Fibroblast of skin of left biceps (primary cell): ENCODE data around the gene PLA2G4D.
A peak's percentile ranks its signal among the peaks of the same experiment; 100 is the strongest.

Experiments
- DNase-seq, 2 experiments: peaks; one replicate each; pipeline ENCODE4 v3.0.0-alpha.2; 2013; ENCODE audit warnings: low read depth in 2 of 2

PLA2G4D gene, protein sequence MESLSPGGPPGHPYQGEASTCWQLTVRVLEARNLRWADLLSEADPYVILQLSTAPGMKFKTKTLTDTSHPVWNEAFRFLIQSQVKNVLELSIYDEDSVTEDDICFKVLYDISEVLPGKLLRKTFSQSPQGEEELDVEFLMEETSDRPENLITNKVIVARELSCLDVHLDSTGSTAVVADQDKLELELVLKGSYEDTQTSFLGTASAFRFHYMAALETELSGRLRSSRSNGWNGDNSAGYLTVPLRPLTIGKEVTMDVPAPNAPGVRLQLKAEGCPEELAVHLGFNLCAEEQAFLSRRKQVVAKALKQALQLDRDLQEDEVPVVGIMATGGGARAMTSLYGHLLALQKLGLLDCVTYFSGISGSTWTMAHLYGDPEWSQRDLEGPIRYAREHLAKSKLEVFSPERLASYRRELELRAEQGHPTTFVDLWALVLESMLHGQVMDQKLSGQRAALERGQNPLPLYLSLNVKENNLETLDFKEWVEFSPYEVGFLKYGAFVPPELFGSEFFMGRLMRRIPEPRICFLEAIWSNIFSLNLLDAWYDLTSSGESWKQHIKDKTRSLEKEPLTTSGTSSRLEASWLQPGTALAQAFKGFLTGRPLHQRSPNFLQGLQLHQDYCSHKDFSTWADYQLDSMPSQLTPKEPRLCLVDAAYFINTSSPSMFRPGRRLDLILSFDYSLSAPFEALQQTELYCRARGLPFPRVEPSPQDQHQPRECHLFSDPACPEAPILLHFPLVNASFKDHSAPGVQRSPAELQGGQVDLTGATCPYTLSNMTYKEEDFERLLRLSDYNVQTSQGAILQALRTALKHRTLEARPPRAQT

DNA sequence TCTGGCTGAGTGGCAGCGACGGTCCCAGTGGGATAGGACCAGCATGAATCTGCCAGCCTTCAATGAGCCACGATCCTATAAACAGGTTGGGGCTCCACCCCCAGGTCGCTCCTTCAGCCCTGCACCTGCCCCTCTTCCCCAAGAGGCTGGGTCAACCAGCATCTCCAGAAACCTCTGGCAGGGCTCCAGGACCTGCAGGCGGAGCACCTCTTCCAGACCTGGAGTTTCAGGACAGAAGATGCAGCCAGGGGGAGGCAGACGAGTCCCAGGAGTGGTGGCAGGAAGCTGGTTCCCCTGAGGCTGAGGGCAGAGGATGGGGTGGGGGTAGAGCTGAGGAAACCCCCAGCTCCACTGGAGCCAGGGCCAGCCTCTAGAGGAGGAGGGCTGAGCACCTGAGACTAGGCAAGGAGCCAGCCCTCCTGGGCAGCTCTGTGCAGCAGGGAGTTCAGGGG is at the start of gene PLA2G4D:
Gene PLA2G4D (minus strand): TSS at position 51 of the 452 bp plus-strand sequence. CDS start 103 bp downstream, outside the sequence.
- DNase-seq, result no peak

DNA sequence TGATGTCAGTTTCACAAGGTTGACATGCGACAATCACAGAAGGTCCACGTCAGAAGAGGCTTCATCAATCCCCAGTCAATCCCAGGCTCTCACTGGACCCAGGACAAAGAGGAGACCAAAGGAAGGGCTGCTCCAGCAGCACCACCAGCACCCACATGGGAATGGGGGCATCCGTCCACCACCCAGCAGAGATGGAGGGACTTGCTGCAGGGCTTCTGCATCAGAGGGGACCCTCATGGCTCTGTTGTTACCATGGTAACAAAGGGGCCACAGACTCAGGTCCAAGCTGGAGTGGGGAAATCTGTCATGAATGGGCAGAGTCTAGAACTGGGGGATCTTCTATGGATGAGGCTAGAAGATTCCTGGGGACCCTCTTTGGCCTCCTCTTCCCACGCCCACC is 49.0 kb upstream of the PLA2G4D start:
- no peak for DNase-seq

DNA sequence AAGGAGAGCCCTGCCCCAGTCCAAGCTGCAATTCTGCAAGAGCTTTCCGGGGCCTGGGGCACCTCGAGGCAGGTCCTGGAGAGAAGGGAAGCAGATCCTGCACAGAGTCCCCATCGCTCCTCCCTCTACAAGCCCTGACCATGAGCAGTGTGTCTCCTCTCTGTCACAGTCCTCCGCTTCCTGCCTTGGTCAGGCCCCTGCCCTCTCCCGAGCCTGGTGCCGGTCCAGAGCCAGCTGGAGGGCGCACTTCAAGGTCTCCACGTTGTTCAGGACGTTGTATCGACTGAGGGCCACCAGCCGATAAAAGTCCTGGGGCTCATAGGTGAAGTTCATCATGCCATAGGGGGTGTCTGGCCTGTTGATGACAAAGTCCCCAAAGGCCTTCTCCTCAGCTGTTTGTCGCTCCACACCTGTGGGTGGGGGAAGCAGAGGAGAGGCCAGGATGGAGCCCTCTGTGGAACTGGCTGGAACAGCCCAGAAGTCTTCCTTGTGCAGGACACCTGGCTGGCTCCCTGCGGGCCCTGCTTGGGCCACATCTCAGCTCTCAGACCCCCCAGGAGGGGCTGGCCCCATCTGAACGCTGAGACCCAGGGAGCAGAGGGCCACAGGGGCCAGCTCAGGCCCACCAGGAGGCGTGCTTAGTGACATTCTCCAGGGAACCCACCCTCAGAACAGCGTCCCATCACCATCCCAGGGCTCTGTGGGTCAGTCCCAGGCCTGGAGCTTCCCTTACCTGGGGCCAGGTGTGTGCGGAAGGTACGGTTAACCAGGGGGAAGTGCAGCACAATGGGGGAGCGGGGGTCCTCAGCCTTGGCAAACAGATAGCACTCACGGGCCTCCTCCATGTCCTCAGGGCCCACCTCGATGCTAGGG is 47.7 kb upstream of the PLA2G4D start:
- no peak for DNase-seq

DNA sequence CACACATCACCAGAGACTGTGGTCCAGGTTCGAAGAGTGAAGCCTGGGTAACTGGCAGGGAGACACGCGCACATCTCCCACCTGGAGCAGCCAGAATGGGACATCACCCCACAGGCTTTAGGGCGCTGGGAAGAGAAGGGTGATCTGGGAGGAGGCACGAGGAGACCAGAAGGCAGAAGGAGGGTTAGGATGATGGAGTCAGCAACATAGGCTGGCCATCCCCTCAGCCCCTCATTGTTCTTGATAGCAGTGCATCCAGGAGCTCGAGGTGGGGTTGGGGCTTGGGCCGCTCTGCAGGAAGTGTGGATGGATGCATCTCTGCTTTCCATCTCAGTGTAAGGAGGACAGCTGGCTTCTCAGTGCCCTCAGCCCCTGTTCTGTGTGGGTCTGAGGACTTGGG is 46.9 kb upstream of the PLA2G4D start:
- DNase-seq, result no peak

DNA sequence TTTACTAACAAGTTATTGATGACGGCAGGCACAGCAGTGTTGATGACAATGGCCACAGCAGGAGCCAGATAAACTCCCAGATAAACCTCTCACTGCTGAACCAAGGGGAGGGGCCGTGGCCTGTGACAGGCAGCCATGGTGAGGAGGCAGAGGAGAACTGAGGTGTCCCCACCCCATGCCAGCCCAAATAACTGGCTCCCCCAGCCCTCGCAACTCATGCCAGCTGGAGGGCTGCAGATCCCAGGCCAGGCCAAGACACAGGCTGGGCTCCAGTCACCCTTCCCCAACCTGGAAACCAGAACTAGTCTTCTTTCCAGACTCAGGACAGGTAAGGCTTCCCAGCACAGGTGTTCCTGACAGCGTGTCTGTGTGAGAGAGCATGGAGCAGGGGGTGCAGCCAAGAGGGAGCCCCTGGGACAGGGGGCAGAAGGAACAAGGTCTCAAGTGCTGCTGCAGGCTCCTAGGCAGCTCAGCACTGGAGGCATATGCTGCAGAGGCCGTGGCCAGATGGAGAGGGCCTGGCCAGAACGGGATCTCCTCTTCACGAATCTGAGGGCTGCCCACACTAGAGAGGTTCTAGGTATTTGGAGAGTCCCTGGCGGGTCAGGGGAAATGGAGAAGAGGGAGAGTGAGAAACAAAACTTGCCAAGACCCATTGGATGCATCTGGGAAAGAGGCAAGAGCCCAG is 46.2 kb upstream of the PLA2G4D start:
- no peak for DNase-seq

DNA sequence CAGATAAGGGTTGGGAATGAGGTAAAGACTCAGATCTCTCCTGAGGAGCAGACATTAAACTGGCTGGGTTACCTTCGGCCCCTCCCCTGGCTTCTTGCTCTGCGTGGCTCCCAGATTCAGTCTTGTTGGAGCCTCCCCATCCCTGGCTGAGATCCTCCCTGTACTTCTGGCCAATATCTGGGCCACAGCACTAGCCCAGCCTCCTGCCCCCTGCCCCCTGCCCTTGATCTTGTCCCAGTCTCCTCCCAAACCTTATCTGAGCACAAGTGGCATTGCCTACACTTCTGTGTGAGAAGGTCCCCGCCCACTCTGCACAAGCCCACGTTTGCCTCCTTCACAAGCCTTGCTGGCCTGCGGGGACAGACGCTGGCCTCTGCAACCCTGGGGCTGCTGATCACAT is 45.2 kb upstream of the PLA2G4D start:
- DNase-seq, result no peak

DNA sequence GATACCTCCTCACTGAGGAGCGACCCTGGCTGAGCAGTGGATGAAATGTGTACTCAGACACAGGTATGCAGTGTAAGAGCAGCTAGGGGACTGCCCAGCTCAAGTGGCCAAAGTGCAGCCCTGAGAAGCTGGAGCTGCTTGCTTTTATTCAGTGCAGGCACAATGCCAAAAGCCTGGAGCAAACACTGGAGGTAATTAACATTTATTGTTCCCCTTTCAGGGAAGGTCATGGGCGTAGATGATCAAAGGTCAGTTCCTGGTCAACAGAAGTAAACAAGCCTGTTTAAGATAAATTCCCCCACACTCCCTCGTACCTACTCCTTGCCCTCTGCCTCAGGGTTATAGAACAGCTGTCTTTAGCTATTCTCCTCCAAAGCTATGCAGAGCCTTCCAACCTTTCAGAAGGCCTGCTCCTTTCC is 44.6 kb upstream of the PLA2G4D start:
- no peak for DNase-seq

DNA sequence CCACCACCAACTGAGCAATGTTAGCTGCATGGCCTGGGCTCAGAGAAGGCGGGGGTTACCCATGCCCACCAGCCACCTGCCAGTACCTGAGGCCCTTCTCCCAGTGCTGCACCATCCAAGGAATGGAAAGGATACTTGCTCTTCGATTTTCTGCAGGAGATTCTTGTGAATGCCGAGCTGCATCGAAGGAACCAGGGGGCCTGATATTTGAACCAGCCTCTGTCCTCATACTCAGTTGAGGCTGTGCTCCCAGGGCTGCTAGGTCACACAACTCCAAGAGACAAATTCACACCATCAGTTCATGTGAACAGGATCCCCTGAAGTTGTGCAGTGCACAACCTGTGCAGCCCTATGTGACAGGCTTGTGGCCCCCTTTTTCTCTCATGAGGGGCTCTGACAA is 44.0 kb upstream of the PLA2G4D start:
- DNase-seq, result no peak

DNA sequence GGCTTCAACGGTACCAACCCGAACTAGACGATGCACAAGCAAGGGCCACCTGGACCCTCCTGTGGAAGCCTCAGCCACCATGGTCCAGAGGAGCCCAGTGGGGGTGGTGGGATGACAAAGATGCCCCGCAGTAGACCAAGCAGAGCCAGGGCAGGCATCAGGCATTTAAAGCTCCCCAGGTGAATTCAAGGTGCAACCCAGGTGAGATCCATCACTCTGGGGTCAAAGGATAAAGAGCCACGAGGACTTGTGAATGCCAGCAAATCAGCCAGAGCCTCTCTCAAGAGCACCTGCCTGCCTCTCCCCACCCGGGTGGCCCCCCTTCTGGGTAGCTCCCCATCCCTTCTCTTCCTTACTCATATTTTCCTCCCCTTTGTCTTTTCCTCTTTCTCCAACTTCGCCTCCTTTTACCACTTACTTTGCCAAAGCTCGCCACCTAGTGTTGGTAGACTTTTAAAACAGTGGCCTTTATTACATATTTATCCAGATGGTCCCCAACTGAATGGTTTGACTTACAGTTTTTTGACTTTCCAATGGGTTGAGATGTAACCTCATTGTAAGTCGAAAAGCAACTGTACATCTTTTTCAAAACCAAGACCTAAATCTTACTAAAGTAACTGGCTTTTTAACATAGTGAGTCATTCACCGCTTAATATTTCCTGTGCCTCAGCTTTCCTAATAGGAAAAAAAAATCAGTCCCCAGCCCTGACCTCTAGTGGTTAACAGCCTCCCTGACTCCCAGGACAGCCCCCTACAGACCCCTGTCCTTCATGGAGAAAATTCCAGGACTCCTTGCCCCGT is 43.3 kb upstream of the PLA2G4D start:
- DNase-seq, result peak; percentile 17 to 19

DNA sequence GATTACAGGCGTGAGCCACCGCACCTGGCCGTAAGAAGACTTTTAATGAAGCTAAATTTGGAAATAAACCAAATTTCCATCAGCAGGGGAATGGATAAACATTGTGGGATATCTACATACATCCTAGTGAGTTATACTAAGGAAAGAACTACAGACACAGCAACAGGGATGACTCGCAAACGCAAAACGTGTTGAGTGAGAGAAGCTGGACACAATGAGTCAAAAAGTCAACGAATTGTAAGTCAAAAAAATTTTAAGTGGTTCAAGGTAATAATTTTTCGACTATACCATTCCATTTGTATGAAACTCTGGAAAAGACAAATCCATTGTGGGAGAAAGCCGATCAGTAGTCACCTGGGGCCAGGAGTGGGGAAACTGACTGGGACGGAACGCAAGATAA is 42.2 kb upstream of the PLA2G4D start:
- DNase-seq, result no peak

DNA sequence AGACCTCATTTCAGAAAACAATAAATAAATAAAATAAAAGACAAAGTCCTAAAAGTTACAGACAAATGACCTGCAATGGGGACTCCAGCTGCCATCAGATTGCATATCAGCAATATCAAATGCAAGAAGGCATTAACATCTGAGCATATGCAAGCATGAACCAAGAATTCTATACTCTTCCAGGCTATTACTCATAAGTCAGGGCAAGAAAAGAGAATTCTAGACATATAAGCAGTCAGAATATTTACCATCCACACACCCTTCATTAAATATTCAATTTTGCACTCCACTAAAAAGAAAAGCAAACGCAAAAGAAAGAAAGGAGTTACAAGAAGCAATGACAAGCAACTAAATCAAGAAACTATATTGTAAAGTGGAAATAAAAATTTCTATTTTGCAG is 41.0 kb upstream of the PLA2G4D start:
- DNase-seq, result no peak

DNA sequence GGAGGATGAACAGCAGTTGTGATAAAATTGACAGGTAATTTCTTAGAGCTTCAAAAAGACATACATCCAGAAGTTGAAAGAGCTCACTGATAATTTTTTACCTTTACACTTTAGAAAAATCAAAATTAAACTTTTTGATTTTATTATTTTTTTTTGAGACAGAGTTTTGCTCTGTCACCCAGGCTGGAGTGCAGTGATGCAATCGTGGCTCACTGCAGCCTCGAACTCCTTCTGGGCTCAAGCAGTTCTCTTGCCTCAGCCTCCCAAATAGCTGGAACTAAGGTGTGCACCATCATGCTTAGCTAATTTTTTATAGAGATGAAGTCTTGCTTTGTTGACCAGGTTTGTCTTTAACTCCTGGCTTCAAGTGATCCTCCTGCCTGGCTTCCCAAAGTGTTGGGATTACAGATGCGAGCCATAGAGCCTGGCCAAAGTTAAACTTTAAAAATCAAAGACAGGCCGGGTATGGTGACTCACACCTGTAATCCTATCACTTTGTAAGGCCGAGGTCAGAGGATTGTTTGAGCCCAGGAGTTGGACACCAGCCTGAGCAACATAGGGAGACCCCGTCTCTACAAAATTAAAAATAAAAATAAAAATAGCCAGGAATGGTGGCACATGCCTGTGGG is 40.4 kb upstream of the PLA2G4D start:
- DNase-seq, result no peak

DNA sequence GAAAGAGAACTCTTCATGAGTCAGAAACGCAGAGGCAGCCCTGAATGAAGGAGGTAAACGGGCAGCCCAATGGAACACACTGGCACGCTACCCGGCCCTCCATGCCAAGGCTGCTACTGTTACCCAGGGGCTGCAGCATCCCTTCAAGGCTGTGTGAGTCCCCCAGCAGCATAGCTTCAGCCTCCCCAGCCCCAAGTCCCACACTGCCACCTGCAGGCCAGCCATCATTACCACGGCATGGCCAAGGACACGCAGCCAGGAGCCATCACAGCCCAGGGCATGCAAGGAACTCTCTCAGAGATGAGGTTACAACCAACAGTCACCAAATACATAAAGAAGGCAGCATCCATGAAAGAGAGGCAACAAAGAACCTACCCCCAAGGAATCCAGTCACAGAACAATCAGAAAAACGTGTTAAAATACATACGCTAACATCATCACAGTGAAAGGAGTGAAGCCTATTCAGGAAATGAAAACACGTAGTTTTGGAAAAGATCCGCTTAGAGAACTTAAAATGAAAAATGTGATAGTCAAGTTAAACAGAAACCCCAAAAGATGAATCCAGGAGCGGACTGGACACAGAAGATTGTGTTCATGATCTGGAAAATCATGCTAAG is 39.6 kb upstream of the PLA2G4D start:
- DNase-seq, result no peak

DNA sequence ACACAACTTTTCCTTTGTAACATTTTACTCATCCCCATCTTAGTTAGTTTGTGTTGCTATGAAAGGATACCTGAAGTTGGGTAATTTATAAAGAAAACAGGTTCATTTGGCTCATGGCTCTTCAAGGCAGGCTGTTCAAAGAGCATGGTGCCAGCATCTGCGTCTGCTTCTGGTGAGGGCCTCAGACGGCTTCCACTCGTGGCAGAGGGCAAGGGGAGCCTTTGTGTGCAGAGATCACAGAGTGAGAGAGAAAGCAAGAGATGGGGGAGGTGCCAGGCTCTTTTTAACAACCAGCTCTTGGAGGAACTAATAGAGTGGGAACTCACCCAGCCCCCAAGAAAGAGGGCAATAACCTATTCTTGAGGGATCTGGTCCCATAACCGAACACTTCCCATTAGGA is 39.0 kb upstream of the PLA2G4D start:
- DNase-seq, result no peak

DNA sequence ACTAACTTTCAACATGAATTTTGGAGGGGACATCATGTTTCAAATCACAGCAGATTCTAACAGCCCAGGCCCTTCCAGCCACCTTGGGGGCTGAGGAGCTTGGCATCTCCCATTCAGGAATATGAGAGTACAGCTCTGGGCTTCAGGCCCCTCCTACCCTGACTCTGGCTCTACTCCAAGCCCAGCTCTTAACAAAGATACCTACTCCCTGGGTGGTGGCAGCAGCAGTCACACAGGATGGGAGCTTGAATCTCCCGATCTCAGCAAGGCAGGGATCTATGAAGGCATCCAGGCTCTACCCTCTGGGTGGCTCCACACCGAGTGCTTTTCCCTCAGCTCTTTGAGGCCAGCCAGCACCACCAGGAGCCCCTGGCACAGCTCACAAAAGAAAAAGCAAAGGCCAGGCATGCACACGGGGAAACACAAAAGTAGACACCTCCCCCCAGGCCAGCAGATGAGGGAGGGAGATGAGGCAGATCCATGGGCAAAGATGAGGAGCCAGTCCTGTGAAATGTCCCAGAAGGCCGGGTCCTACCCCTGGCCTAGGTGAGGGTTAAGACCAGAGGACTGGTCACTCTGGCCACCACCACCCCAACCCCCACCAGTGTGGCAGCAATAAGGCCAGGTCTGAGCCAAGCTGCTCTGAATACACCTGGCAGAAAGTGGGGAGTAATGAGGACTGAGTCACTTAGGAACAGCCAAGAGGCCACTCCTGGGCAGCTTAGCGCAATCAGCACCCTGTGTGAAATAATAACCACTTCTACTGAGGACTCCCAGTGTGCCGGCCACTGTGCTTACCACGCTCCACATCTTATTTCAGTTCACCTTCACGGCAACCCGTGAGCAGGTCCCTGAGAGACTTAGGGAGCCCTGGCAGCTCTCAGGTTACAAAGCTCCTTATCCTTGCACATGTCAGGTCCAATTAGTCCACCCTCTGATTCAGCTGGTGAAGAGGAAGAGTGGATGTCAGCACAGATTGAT is 37.8 kb upstream of the PLA2G4D start:
- no peak for DNase-seq

DNA sequence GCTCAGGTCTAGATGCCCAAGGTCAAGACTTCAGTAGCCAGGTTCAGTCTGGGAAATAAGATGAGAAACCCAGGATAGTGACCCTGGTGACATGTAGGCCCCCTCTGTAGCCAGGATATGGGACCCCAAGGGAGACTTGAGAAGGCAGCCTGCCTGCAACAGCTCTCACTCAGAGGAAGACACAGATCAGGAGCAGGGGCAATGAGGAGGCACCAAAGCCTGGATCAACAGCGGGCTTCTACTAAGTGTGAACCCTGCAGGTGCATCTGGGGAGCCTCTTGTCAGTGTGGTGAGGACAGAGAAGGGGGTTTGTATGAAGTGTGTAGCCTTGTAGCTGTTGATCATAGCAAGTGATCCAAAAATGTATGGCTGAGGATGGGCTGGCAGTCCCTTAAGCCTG is 36.6 kb upstream of the PLA2G4D start:
- DNase-seq, result no peak

DNA sequence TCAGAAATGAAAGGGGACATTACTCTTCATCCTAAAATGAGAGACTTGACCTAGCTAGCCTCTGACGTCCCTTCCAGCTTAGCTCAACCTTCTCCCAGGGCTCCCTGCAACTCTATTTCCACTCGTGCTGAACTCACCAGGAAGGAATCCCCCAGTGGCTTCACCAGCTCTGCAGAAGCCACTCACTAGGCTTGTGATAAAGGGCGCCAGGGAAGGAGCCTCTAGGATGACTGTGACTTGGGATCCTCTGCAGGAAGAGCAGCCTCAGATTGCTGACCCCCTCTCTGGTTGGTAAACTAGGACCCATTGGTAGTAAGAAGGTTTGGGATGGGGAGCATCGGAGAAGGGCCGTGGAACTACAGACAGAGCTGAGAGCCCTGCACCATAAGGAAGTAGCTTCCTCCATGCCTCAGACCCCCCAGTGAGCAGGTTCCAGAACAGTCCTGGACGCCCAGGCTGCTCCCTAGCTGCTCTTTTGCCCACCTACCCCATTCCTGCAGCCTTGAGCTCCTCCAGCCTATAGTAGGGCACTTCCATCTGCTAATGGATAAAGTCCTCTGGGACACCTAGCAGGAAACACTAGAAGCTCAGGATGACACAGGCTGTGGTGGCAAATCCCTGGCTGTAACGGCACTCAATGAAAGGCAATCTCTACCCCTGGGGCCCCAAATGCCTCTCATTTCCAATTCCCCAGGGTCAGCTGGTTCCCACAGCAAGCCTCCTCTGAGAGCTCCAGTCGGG is 36.1 kb upstream of the PLA2G4D start:
- no peak for DNase-seq

DNA sequence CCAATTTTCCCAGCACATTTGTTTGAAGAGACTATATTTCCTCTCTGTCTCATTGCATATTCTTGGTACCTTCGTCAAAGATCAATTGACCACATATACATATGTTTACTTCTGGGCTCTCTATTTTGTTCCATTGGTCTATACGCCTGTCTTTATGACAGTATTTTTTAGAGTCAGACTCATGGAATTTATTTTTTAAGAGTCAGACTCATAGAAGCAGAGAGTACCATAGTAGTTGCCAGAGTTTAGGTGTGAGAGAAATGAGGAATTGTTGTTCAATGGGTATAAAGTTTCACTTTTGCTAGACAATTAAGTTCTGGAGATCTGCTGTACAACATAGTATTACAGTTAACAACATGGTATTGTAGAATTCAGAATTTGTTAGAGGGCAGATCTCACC is 35.0 kb upstream of the PLA2G4D start:
- no peak for DNase-seq
